Posterior cingulate gyrus (tissue), 11 donors: ENCODE data around the gene POLG2.
"Not testable (repeated sequence)": the region's sequence is repeated elsewhere in the genome, so short reads cannot be mapped to it uniquely, and the experiment has no call there.

Experiments used
- DNase-seq, 10 donors: peaks; one replicate each; pipeline versions ENCODE4 v3.0.0 to v3.0.0-alpha.2; 2020 to 2021; ENCODE audit warnings: mixed read lengths in 3 of 10
- intact Hi-C: fragments of 100-400 bp; cut with DNase I; formaldehyde crosslinking; loops from one replicate; pipeline ENCODE4 v1.15.1; 2023

Gene POLG2

DNA sequence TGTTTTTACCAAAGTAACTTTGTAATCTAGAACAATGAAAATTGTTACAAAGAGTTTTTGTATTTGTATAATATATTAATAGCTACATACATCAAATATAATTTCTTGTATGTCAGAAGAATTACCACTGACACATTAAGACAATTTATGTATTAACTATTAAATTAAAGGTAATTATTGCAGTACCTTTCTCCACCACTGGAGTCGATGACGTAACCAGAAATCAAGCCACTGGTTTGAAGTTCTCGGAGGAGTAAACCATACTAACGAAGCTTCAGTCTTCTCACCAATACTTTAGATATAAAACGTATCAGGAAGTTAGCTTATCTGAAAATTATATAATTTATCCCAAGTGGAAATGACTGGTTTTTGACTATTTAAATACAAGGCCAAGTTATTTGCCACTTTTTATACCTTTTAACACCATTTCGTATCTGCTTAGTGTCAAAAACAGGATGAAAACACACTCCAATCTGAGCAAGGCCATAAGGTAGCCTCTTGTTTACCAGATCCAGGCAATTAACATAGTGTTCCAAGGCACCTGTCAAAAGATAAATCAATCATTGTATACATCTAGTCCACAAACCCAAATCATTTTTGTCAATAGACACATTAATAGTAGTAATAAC lies 4.3 kb downstream of the POLG2 start:
- DNase-seq: no peak
- intact Hi-C loops: loop anchor here (5.0 kb wide), 1 partner anchor 70 kb away; no protein-coding TSS in a partner anchor

DNA sequence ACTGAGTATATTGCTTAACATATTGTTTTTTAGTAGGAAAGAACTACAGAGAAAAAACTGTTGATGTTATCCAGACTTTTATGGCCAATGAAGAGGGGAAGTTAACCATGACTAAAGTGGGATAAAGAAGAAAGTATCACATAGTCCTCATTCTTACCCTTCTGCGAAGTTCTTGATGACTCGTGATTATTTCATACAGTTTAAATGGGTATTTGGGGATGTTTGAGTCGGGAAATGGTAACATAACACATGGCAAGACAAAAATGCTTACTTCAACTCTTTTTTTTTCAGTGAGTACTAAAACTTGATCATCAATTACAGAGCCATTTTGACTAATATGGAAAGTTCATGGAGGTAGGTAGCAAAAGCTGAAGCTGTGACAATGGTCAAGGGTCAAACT lies 4.9 kb downstream of the POLG2 start:
- DNase-seq: no peak
- intact Hi-C loops: loop anchor here (5.0 kb wide), 1 partner anchor 70 kb away; no protein-coding TSS in a partner anchor

DNA sequence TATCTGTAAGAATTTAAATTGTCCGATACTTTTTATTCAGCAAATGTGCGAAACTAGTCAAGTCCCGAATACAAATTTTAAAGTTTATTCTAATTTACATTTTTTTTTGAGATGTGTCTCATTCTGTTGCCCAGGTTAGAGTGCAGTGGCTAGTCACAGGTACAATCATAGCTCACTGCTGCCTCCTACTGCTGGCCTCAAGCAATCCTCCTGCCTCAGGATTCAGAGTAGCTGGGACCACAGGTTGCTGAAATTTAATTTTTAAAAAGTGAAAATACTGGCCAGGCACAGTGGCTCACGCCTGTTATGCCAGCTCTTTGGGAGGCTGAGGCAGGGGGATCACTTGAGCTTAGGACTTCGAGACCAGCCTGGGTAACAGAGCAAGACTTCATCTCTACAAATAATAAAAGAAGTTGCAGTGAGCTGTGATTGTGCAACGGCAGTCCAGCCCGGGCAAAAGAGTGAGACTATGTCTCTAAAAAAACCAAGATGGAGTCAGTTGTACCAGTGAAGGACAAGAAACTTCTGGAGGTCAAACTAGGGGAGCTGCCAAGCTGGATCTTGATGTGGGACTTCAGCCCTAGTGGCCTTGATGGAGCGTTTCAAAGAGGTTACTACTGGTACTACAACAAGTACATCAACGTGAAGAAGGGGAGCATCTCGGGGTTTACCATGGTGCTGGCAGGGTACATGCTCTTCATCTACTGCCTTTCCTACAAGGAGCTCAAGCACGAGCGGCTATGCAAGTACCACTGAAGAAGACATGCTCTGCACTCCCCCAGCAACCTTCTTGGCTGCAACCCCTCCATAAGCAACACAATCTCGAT lies 5.6 kb downstream of the POLG2 start:
- intact Hi-C loops: loop anchor here (5.0 kb wide), 1 partner anchor 69 kb away; no protein-coding TSS in a partner anchor
- DNase-seq: no peak

- intact Hi-C loops: no loop called here
- no peak for DNase-seq
Observed at GRCh38 chr17:64488301-64488700, 8.6 kb downstream of the POLG2 start.

GRCh38 chr17:64484380-64484779 lies 12.5 kb downstream of the POLG2 start:
- intact Hi-C loops: no loop called here
- no peak for DNase-seq

GRCh38 chr17:64480951-64481350 lies 15.9 kb downstream of the POLG2 start:
- intact Hi-C loops: no loop called here
- no peak for DNase-seq

DNA sequence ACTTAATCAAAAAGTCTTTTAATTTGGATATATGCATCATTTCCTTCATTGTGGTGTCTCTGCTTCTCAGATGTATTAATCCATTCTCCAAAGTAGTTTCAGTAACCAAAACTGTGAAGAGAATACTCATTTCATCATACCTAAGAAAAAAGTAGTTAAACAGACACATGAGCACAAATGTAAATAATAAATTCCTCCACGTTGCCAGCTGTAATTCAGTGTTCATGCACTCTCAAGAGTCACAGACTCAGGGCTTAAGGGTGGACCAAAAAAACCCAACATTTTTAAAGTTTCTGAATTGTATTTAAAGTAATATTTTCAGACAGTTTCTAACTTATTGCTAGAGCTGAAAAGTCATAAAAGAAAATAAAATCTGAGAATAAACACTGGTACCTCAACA lies 19.0 kb downstream of the POLG2 start:
- no peak for DNase-seq
- intact Hi-C loops: no loop called here

GRCh38 chr17:64472564-64472963 lies 24.3 kb downstream of the POLG2 start:
- no peak for DNase-seq
- intact Hi-C loops: no loop called here

GRCh38 chr17:64471440-64471839 lies 25.4 kb downstream of the POLG2 start:
- intact Hi-C loops: no loop called here
- DNase-seq: no peak

DNA sequence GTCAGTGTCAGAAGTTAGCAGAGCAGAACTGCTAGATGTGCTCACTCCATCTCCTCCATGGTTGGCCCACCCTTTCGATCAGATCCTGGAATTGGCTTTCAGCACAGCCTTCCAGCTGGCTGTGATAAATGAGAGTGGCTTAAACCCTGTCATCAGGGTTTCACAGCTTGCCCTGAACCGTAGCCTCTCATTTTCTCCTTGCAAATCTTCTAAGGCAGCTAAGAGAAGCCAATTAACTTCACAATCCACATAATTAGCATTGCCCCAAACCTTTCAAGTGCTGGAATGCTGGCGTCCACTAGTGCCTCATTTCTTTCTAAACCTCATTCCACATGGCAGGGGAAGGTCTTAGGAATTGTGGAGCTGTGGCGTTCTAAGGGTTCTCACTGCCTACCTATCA lies 26.2 kb downstream of the POLG2 start:
- intact Hi-C loops: no loop called here
- no peak for DNase-seq

- DNase-seq, intact Hi-C loops: not testable (repeated sequence)
Observed at GRCh38 chr17:64466834-64467233, 30.0 kb downstream of the POLG2 start.

- DNase-seq: no peak
- intact Hi-C loops: no loop called here
Observed at GRCh38 chr17:64466019-64466735, 30.7 kb downstream of the POLG2 start.

DNA sequence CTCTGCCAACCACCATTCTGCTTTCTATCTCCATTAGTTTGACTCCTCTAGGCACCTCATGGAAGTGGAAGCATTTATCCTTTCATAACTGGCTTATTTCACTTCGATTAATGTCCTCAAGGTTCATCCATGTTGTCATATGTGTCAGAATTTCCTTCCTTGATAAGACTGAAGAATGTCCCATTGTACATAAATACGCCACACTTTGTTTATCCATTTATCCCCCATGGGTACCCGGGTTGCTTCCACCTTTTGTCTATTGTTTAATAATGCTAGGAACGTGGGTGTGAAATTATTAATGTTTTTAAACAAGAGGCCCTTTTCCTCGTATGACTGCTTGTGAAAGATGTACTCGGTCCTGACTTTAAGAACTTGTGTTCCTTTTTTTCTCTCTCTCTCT lies 35.1 kb downstream of the POLG2 start:
- intact Hi-C loops: no loop called here

DNA sequence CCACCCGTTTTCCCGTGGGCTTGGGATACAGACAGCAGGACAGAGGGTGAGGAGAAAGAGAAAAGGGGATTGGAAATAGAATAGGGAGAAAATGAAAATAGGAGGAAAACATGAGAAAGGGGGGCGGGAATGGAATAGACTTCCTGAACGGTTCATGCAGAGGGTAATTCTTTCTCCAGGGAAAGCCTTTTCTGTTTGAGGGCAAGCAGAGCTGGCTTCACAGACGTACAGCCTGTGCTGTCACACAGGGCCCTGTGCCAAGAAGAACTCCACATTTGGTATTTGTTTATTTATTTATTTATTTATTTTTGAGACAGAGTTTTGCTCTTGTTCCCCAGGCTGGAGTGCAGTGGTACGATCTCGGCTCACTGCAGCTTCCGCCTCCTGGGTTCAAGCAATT lies 35.9 kb downstream of the POLG2 start:
- no peak for DNase-seq
- intact Hi-C loops: no loop called here

More for the DNA sequence above, 35.1 kb downstream of the POLG2 start:
- DNase-seq: no peak

DNA sequence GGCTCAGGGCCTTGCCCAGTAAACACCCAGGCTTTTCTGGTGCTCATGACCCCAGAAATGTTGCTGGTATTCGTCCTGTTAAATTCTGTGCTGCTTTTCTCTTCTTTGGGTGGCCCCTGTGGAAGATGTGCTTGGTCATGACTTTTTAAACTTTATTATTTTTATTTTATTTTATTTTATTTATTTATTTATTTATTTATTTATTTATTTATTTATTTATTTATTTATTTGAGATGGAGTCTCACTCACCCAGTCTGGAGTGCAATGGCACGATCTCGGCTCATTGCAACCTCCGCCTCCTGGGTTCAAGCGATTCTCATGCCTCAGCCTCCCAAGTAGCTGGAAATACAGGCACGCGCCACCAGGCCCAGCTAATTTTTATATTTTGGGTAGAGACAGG lies 37.0 kb downstream of the POLG2 start:
- DNase-seq, intact Hi-C loops: not testable (repeated sequence)

- intact Hi-C loops: no loop called here
- DNase-seq: no peak
Observed at GRCh38 chr17:64459284-64459747, 37.5 kb downstream of the POLG2 start.

DNA sequence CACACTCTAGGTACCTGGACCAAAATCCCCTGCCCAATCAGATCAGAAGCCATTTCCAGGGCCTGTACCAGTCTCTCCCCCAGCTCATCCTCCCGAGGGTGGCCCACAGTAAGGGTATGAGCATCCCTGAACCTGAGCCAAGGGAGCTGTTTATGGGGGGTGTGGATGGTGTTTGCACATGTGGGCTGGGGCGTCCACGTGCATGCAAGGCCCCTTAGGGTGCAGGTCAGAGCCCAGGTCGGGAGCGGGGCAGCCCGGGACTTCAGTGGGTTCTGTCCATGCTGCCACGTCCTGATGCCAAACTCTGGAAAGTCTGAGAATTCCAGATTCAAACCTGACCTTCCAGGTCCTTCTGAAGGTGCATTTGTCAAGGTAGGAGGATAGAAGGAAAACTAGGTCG lies 38.1 kb downstream of the POLG2 start:
- intact Hi-C loops: no loop called here
- DNase-seq: no peak

GRCh38 chr17:64457156-64457555 lies 39.7 kb downstream of the POLG2 start:
- DNase-seq: no peak
- intact Hi-C loops: no loop called here

DNA sequence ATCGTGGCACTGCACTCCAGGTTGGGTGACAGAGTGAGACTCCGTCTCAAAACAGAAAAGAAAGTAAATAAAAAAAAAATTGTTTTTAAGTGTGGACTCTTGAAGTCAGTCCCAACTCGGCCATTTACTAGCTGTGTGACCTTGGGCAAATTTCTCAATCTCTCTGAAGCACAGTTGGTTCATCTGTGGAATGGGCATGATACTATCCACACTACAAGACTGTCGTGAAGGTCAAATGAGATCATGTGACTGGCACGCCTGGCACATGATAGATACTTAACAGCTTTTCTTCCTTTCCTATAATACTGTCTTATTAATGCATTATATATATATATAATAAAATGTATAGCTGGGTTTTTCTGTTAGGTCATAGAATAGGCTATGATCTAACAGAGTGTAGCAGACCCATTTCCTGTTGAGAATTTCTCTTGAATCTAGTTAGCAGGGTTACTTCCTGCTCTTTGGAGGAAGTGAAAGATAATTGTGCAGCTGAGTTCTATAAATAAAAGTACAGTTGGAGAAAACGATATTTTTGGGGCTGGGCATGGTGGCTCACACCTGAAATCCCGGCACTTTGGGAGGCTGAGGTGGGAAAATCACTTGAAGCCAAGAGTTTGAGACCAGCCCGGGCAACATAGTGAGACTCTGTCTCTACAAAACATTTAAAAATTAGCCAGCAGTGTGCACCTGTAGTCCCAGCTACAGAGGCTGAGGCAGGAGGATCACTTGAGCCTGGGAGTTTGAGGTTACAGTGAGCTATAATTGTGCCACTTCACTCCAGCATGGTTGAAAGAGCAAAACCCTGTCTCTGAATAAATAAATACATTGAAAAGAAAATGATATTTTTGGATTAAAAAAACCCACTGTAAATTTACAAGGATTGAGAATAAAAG lies 40.6 kb downstream of the POLG2 start:
- no peak for DNase-seq
- intact Hi-C loops: no loop called here

DNA sequence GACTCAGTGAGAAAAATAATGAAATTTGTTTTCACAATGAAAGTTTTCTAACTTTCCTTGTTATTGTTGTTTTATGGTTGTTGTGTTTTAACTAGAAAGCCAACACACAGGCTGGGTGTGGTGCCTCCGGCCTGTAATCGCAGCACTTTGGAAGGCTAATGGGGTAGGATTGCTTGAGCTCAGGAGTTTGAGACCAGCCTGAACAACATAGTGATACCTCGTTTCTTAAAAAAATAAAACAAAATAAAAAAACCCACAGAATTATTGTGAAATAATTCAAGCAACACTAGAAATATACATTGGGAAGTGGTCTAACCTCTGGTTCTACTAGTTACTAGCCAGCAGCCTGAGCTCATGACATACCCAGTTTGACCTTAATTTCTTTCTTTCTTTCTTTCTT lies 47.3 kb downstream of the POLG2 start:
- no peak for DNase-seq
- intact Hi-C loops: no loop called here
